GM21619 (cell line): Measurements from ENCODE around the gene NOTUM.

ENCODE experiments used
- ATAC-seq: cut with Tn5 transposase; IDR thresholded peaks from one replicate; pipeline ENCODE4 v1.9.1; 2021; ENCODE audit not compliant: unreplicated experiment

Gene NOTUM

GRCh38 chr17:81940538-81941483 is 20.2 kb downstream of the NOTUM start:
- ATAC-seq: no peak

- ATAC-seq: no peak
These were observed 21.1 kb downstream of the NOTUM start for GRCh38 chr17:81939881-81940385.

GRCh38 chr17:81939218-81939617 is 21.8 kb downstream of the NOTUM start:
- ATAC-seq: no peak

GRCh38 chr17:81935709-81936084 is 25.3 kb downstream of the NOTUM start:
- no peak for ATAC-seq

GRCh38 chr17:81934850-81935708 is 25.9 kb downstream of the NOTUM start:
- no peak for ATAC-seq

- ATAC-seq: no peak
These were observed 26.8 kb downstream of the NOTUM start for GRCh38 chr17:81934098-81934757.

GRCh38 chr17:81933178-81933699 is 27.7 kb downstream of the NOTUM start:
- no peak for ATAC-seq

- ATAC-seq: no peak
These were observed 28.5 kb downstream of the NOTUM start for GRCh38 chr17:81932333-81932983.

- no peak for ATAC-seq
These were observed 29.2 kb downstream of the NOTUM start for GRCh38 chr17:81931557-81932332.

GRCh38 chr17:81931189-81931556 is 29.8 kb downstream of the NOTUM start:
- no peak for ATAC-seq

GRCh38 chr17:81930142-81931125 is 30.6 kb downstream of the NOTUM start:
- ATAC-seq: no peak

- ATAC-seq: no peak
These were observed 31.5 kb downstream of the NOTUM start for GRCh38 chr17:81929253-81930141.

GRCh38 chr17:81928544-81929252 is 32.3 kb downstream of the NOTUM start:
- no peak for ATAC-seq

- ATAC-seq: peak; percentile 51
These were observed 33.1 kb downstream of the NOTUM start, which contains the start of gene MAFG for GRCh38 chr17:81927653-81928543. MAFG (minus strand) TSS chr17:81927735; CDS start chr17:81923185, 4,550 bp downstream.

GRCh38 chr17:81927152-81927652 is 33.8 kb downstream of the NOTUM start:
- peak; percentile 16 for ATAC-seq
